Breast epithelium (tissue), 3 donors: ENCODE results near the gene RABGEF1.

ENCODE experiments used
- CTCF ChIP-seq, 3 donors: fragments of 450-650 bp; IDR thresholded peaks; one replicate each; pipeline ENCODE4 v1.5.1; 2016 to 2017; ENCODE audit warnings: antibody characterized with exemption in 3 of 3, mild to moderate bottlenecking in 3 of 3, moderate library complexity in 3 of 3
- POLR2A ChIP-seq: fragments of 450-650 bp; IDR thresholded peaks from one replicate; pipeline ENCODE4 v1.6.1; 2016; ENCODE audit warnings: antibody characterized with exemption, mild to moderate bottlenecking, moderate library complexity

DNA sequence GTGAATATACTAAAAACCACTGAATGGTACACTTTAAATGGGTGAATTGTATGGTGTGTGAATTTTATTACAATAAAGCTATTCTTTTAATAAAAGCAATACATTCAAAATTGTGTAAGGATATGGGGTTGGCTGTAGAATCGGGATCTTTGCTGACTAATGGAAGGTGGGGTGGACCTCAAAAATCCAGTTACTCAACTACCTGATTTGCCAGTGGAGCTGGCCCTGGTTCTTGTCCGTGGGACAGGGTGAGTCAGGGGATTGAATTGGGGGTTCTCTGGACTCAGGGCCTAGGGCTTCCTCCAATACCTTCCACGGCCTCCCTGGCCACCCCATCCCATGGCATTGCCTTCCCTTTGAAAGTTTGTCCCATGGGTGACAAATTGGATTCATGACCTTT lies 13.5 kb upstream of the RABGEF1 start:
- TF ChIP-seq CTCF (IDR thresholded peaks at IDR 0.05) = no peak
- TF ChIP-seq POLR2A = no peak
